T-helper 9 cell (primary cell): Measurements from ENCODE around the gene PYGM.
A peak's percentile ranks its signal among the peaks of the same experiment; 100 is the strongest.

Experiments used
- DNase-seq: peaks from one replicate; pipeline ENCODE4 v3.0.0-alpha.2; 2020

Gene PYGM

DNA sequence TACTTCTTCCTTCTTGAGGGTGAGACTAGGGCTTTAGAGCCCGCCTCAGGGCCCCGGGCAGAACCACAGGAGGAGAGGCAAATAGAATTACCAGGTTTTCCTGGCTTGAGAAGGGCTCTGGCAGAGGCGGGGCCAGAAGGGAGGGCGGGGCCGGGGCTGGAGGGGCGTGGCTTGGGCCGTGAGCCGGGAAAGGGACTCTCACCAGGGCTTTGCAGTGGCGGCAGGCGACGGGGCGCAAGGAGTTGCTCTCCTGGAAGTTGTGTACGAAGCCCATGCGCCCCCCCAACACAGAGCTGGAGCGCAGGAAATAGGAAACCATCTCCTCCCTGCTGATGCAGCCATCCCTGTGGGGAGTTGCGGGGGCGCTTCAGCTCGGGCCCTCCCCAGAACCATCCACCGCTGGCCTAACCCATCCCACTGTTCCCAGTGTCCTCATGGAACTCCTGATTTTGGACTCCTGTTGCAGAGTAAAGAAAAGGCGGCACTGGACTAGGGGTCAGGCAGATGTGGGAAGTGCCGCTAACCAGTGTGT, 29.9 kb downstream of the PYGM start:
- no peak for DNase-seq

DNA sequence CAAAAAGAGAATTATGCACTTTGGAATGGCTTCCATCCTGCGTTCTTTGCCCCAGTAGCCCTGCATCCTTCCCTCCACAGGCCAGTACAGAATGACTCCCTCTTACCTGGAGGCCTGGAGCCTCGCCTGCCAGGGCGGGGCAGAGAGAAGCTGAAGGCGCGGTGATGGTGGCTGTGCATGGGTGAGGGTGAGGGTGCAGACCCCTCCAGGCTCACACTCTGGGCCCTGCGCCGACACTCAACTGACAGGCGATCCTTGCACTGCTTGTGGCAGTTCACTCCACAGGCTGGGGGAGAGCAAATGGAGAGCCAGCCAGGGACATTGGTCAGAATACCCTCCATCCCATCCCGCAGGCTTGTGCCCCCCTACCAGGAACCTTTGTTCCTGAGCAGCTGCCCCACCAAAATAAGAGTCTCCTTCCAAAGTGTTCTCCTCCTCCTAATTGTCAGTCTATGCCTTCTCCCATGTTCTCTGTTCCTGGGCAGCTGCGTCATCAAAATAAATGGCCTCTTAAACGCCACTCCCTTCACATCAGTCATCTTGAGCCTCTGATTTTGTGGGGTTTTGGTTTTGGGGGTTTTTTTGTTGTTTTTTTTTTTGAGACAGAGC, 30.9 kb downstream of the PYGM start:
- no peak for DNase-seq

DNA sequence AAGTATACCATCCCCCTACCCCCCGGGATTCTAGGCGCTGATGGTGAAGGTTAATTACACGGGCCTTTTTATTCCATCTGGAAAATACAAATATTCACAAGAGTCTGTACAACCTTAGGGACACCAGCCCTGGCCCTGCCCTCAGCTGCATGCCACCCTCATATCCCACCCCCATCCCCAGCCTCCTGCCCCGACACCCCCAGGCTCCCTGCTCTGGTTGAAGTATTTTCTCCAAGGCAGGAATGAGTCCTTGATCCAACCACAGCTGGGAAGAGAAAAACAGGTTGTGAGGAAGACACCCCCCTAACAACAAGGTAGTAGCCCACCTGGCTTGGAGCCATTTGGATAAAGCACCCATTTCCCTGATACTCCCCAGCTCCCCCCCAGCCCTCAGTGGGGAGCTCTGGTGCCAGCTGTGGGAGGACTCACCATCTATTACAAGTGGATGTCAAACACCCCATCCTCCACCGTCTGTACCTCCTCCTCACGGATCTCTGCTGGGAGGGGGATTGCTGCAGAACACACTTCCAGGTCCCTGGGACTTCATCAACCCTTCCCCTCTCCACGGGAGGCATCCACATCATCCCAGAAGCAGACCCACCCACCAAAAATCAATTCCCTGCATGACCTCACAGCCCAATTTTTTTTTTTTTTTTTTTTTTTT, 32.8 kb downstream of the PYGM start:
- DNase-seq, result no peak

DNA sequence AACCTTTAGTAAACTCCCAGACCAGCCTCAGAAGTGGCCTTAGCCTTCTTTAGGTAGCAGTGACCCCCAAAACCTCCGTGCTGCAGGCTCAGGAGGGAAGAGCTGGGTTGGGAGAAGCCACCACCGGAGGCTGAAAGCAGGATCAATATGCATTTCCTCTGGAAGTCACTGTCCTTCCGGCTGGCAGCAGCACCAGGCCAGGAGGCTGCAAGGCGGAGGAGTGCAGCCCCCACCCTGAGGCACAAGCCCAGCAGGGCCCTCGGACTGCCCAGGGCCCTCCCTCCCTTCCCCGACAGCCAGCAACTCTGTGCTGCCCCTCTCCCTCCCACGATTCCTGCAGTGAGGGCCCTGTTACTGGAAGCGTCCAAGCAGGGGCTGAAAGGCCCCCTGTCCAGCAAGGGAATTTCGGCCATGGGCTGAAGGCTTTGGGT, 33.5 kb downstream of the PYGM start:
- no peak for DNase-seq

DNA sequence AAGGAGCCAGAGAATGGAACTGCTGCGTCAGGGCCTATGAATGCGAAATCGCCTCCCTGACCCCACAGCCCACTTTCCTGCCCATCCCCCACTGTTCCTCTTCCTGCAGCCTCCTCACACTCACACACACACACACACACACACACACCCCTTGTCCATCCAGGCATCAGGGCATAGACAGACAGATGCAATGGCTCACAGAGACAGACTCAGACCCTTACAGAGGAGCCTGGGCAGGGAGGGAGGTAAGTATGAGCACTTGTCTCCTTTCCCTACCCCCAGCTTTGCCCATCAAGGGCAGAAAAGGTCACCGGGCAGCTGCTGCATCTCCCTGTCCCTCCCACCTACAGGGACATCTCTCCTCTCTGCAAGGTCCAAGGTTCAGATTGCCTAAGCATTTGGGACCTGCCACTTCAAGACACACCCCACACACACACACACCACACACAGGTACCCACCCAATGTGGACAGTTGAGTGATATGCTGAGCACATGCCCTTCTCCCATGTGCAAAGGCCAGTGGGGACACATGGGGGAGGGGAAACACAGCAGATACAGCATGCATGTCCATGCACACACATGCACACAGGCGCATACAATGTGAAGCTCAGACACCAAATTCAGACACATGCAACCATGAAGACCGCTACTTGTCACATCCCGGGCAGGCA, 34.8 kb downstream of the PYGM start:
- no peak for DNase-seq

DNA sequence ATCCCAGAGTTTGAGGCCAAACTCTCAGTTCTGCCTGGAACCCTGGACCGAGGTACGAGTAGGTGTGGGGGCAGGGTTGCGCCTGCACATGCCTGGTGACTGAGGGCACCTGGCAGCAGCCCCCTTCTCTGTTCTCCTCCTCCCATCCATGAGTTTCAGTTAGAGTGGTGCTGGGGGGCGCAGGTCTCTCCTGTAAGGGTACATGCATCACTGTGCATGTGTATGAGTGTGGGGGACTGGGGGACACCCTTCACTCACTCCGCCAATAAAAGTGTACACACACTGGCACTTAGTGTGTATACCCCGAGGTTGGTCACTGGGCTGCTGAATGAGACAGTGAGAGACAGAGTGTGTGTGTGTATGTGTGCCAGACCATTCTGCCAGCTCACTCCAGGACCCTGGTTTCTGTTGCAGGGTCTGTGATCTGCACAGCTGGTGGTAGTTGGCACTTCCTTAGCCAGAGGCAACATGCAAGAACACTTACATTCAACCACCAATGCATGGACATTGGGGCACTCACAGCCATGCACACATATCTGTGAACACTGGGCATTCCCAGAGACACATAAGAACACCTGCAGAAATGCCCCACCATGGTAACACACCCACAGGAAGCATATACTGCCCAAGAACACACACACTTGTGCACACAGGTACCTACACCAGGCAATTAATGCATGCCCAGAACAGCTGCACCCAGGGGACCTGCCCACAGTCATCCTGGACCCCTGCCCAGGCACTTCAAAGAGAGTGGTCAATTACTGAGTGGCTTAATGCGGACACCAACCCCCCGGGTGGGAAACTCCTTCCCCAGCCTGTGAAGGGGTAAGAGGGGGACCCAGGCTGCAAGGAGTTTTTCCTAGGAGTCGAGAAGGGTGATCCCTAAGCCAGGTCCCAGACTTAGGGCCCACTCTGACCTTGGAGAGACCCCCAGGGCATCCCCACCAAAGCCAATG, 35.6 kb downstream of the PYGM start:
- no peak for DNase-seq

DNA sequence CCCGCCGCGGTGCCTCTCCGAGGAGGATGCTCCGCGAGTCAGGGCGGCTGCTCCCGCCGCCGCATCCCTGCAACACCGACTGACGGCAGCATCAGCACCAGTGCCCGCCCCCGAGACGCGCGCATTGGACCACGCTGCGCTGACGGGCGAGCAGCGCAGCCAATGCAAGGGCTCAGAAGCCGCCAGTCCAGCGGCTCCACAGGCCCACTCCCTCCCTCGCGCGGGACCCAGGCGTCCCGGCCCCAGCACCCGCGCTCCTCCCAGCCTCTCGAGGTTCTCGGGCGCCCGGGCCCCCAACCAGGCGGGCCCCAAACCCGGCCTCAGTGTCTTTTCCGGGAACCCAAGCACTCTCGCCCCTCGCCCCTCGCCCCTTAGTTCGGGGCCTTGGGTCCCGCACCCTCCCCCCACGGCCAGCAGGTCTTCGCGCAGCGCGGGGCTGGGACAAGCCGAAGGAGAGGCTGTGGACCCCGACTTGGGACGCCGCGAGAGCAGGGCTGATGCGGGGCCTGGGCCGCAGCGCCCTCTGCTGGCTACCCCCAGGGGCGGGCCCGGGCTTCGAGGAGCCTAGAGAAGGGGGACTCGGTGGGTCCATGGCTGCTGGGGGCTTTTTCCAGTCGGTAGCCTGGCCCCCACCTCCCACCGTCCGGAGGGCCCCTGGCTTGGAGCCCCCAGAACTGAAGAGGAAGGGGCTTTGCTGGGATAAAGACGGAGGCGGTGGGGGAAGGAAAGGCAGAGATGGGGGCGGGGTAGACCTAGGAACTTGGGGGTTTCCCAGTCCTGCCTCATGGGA, 36.5 kb downstream of the PYGM start, which contains the start of gene NRXN2:
NRXN2 (minus strand) TSS at position 81 of the 790 bp plus-strand sequence. CDS start 9,498 bp downstream, outside the sequence.
- DNase-seq, result peak; percentile 78

DNA sequence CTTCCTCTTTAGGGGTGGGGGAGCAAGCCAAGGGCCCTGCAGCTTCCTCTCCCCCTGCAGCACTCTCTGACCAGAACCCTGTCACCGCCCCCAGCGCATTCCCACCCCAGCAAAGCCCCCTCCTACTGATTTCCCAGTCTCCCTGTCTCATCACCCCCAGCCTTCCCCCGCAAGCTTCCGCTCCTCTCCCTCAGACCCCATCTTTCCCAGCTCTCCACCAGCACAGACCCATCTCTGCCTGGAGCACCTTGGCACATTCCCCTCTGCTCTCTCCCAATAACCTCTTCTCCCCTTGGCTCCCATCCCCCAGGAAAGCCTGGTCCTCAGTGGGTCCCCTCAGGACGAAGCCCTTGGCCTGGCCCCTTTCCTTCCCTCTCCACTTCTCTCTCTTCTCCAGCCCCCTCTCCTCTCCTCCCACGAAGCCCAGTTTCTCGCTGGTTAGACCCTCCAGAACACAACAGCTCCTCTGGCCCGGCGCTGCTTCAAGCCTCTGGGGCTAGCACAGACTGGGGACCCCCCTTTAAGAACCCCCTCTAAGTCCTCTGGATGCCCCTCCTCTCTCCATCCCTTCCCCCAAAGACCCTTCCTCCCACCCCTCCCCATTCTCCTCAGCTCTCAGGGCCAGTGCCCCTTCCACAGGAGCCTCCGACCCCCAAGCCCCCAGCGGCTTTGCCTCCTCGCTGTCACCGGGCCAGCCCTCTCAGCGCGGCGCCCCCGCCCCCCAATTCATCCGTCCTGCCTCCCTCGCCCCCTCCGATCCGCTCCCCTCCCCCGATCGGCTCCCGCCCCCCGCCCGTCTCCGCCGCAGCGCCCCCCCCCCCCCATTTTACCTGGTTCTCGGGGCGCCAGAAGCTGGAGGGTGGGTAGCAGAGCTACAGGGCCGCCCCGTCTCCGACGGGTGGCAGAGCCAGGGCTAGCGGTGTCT, 37.4 kb downstream of the PYGM start:
- DNase-seq, result no peak

DNA sequence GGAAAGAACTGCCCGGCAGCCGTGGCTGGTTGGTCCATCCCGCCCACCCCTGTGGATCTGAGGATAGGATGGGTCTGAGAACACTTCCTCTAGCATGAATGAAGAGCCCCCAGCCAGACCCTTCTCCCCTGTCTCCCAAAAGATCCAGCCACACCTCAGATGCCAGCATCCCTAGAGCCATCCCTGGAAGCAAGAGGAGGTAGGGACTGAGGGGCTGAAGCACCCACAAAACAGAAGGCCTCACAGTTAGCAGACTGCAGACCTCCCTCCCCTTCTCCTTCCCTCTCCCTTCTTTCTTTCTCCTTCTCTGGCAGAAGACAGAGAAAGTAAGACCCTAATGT, 38.4 kb downstream of the PYGM start:
- no peak for DNase-seq

DNA sequence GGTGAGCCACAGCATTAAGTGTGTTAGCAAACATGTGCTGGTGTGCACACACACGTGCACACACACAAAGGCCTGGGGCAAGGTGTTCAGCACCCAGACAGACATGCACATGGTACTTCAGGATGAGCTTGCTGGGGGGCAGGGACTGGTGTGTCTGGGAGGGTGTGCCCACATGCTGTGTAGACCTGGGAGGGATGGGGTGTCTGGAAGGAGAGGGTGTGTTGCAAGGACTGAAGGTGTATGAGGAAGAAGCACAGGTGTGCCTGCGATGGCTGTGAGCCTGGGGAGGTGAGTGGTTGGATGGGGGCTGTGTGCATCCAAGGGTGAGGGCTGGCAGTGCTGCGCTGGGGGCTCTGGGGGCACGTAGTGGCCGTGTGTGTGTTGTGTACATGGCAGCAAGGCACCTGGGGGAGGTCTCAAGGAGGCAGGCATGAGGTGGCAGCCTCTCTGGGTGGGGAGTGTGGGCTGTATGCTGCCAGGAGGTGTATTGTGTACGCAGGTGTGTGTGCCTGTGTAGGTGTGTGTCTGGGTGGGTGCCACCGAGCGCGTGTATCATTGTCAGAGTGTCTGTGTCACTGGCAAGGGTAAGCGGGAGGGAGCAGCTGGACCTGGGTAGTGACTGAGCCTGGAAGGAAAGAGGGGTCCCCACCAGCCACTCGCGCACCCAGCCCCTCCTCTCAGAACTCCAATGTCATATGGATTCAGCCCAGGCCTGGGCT, 39.0 kb downstream of the PYGM start:
- no peak for DNase-seq

DNA sequence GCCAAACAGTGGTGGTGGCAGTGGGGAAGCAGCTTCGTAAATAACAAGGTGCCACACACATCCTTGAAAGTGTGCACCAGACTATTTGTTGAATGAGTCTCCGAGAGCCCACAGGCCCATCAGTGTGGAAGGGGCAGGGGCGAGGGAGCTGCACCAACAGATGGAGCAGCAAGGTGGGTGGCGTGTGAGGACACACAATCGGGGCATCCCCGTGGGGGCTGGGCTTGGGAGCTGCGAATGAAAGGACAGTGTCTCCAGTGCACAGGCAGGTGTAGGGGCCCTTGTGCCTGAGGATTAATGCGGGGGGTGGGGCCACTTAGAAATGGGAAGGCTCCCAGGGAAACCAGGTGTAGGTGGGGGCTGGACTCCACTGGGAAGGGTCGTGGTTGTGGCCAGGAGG, 39.6 kb downstream of the PYGM start:
- no peak for DNase-seq

DNA sequence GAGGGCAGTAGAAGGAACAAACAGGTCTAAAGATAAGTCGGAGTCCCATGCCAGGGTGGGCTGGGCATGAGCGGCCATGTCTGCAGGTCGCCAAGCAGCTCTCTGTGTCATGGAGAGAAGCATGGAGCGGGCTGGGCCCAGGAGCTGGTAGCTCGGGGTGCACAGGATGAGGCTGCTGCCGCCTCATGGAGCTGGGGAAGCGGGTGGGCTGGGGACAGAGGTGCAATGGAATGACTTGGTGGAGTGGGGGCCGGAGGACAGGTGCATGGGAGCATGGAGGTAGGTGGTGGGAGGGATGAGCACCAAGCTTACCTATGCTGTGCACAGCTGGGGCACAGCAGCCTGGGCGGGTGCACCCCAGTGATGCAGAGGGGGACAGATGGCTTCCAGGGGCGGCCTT, 40.4 kb downstream of the PYGM start:
- DNase-seq, result no peak

DNA sequence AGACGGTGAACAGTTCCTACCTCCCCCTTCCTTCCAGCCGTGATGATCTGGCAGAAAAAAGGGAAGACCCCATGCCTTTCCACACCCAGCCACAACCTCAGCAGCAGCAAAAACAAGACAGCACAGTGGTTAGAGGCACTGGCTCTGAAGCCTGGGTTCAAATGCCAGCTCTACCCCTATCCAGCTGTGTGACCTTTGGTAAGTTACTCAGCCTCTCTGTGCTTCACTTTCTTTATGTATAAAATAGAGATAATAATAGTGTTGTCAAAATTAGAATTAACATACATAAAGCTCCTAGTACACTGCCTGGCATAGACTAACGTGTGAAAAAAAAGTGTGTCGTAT, 41.0 kb downstream of the PYGM start:
- no peak for DNase-seq

DNA sequence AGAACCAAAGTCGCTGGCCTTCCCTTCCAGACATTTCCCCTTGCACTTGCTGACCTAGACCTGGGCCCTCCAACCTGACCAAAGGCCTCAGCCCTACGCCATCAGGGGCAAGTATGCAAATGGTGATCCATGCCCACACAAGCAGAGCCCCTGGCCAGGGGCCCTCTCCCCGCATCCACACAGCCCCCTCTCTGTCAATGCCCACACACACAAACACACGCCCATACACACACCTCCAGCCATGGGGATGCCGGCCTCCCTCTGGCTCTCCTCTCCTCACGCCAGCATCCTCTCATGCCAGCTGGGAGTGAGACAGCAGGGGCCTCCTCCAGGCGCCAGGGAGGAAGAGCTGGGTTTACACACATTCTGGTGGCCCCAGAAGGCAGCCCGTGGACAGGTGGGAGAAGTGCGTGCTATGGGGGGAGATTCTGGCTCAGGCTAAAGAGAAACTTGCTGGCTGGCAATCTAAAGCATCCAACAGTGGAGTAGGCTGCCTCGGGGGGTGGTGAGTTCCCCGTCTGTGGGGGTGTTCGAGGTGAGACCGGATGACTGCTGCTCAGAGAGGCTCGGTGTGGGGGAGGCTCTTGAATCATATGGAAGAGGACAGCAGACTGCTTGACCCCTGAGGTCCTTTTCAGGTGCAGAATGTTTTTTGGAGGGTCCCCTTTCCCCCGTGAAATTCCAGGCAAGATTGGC, 41.5 kb downstream of the PYGM start:
- no peak for DNase-seq

DNA sequence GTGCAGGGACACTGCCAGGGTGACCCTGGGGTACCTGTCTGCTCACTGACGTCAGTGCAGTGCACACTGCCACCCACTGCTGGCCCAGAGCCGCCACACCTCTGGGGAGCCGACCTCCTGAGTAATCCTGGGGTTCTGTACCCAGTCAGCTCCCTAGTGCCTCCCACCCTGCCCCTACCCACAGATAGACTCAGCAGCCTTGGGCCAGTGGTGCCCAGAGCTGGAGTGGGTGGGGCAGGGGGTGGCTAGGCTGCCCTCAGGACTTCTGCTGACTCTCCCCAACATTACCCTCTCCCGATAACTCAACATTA, 42.6 kb downstream of the PYGM start:
- DNase-seq, result no peak

DNA sequence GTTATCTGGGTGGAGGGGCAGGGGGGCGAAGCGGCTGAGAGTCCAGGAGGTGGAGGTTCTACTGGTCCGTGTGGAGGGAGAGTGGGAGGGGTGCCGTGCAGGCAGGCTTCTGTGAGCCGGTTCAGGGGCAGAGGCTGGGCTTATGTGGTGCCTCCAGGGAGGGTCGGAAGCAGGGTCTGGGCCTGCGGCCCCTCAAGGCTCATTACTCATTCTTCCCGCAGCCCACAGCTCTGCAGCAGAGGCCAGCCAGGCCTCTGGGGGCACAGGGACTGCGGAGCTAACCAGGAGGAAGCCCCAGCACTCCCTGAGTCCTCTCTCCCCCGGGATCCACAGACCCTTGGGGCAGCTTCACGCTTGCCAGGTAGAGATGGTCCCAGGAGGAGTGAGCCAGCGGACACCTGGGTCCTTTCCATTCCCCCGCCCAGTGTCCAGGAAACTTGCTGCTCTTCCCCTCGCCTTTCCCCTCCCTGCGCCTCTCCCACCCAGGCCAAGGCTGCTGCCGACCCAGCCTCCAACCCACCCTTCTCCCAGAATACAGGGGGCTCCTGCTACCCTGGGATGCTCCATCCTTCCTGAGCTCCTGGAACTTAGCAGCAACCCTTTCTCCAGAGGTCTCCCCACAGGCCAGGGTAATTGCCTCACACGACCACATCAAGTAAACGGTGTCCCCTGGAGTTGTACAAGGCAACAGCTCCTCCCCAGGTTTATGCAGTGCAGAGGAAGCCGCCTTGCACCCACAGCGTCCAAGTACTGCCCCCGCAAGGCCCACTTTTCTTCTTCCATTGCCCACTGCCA, 43.1 kb downstream of the PYGM start:
- DNase-seq, result no peak

DNA sequence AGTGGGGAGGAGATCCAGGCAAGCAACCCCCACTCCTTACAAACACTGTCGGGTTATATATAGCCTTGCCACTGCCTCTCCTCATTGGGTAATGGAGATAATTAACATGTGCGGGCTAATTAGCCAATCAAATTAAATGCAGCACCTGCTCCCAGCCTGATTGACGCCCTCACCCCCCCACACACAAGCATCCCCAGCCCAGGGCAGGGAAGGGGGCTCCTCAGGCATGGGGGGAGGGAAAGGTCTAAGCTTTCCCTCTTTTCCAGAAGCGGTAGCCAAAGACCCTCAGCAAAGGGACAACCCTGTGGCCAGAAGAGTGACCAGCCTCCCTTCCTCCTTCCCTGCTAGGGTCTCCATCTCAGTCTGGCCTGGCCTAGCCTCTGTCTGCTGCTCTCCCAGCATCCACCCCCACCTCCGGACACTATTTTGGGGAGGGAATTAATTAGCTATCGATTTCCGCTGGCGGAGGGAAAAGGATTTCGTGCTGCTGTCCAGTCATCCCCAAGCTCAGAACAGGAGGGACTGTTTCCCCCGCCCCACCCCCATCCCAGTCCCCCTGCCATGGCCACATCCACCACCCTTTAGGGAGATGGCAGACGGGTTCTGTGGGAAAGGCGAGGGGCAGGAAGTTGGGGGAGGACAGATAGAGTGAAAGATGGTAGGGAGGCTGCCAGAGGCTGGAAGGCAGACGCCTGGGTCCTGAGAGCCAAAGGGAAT, 43.9 kb downstream of the PYGM start:
- DNase-seq, result no peak

DNA sequence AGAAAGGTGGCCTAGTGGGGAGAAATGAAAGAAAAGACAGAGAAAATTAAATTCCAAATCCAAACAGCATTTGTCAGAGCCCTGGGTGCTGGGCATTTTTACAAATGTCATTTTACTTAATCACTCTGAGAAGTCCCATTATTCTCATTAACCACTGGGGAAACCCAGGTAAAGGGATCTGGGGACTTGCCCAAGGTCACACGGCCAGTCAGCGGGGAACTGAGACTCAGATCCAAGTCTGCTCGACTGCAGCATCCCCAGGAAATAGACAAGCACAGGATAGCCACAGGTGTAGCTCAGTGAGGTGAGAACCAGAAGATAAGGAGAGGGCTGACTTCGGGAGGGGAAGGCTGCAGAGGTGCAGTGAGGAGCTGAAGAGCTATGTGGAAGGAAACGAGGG, 44.7 kb downstream of the PYGM start:
- no peak for DNase-seq
